HepG2 (cell line): ENCODE results near the gene CDC42EP4. TPM values are rescaled to one million over a fixed set of nuclear protein-coding genes. Genes with fewer than 3 reads are reported as not detected.

ENCODE experiments used
- GATA4 ChIP-seq: sonication (generic); IDR thresholded peaks from 2 replicates; pipeline ENCODE4 v1.6.1; 2016; ENCODE audit warnings: antibody characterized with exemption, low read depth, borderline replicate concordance
- KDM1A ChIP-seq: IDR thresholded peaks from 2 replicates; pipeline ENCODE4 v1.6.1; 2016; ENCODE audit warnings: missing compliant biosample characterization
- KLF12 ChIP-seq: sonication (generic); formaldehyde crosslinking; IDR thresholded peaks from 2 replicates; pipeline ENCODE4 v1.4.0; 2020; ENCODE audit warnings: missing genetic modification reagents, borderline replicate concordance
- MTA3 ChIP-seq: sonication (generic); formaldehyde crosslinking; IDR thresholded peaks from 2 replicates; pipeline ENCODE4 v1.4.0; 2020; ENCODE audit warnings: missing genetic modification reagents
- MXD4 ChIP-seq: IDR thresholded peaks from 2 replicates; pipeline ENCODE4 v1.6.1; 2016; ENCODE audit warnings: mild to moderate bottlenecking, missing biosample characterization, missing genetic modification reagents
- MYC ChIP-seq: sonication (generic); formaldehyde crosslinking; IDR thresholded peaks from 2 replicates; pipeline ENCODE4 v1.9.0; 2021; ENCODE audit warnings: missing genetic modification reagents, borderline replicate concordance
- NR2F2 ChIP-seq: IDR thresholded peaks from 2 replicates; pipeline ENCODE4 v1.6.1; 2012; ENCODE audit warnings: low read depth, inconsistent platforms, borderline replicate concordance
- PATZ1 ChIP-seq: sonication (generic); formaldehyde crosslinking; IDR thresholded peaks from 2 replicates; pipeline ENCODE4 v1.4.0; 2020; ENCODE audit warnings: missing genetic modification reagents
- PAWR ChIP-seq: sonication (generic); formaldehyde crosslinking; IDR thresholded peaks from 2 replicates; pipeline ENCODE4 v1.4.0; 2020; ENCODE audit warnings: missing genetic modification reagents, mild to moderate bottlenecking, borderline replicate concordance
- POLR2AphosphoS5 ChIP-seq: IDR thresholded peaks from 2 replicates; pipeline ENCODE4 v1.6.1; 2012; ENCODE audit warnings: low read depth, low read length
- SAFB2 ChIP-seq: sonication (generic); formaldehyde crosslinking; IDR thresholded peaks from 2 replicates; pipeline ENCODE4 v1.5.1; 2020; ENCODE audit warnings: missing genetic modification reagents, low read depth, mild to moderate bottlenecking, borderline replicate concordance
- SNAI1 ChIP-seq: sonication (generic); formaldehyde crosslinking; IDR thresholded peaks from 2 replicates; pipeline ENCODE4 v1.5.0; 2020; ENCODE audit warnings: mild to moderate bottlenecking, missing genetic modification reagents, borderline replicate concordance
- TGIF2 ChIP-seq: IDR thresholded peaks from 2 replicates; pipeline ENCODE4 v1.6.1; 2016; ENCODE audit warnings: control low read depth, missing compliant biosample characterization
- ZFY ChIP-seq: sonication (generic); formaldehyde crosslinking; IDR thresholded peaks from 2 replicates; pipeline ENCODE4 v1.4.0; 2020; ENCODE audit warnings: missing genetic modification reagents
- ZKSCAN1 ChIP-seq: fragments of 150-350 bp; IDR thresholded peaks from 2 replicates; pipeline ENCODE4 v1.6.1; 2014; ENCODE audit warnings: low read length
- ZMYM2 ChIP-seq: sonication (generic); formaldehyde crosslinking; IDR thresholded peaks from 2 replicates; pipeline ENCODE4 v1.8.0; 2022; ENCODE audit warnings: mild to moderate bottlenecking, missing genetic modification reagents
- ZNF256 ChIP-seq: sonication (generic); formaldehyde crosslinking; conservative IDR thresholded peaks from 2 replicates; pipeline ENCODE4 v1.4.0; 2020; ENCODE audit warnings: missing genetic modification reagents
- ZNF496 ChIP-seq: sonication (generic); formaldehyde crosslinking; IDR thresholded peaks from 2 replicates; pipeline ENCODE4 v1.8.1; 2023; ENCODE audit warnings: mild to moderate bottlenecking, moderate library complexity, missing genetic modification reagents; ENCODE audit not compliant: insufficient replicate concordance
- ZNF674 ChIP-seq: sonication (generic); formaldehyde crosslinking; IDR thresholded peaks from 2 replicates; pipeline ENCODE4 v1.5.0; 2020; ENCODE audit warnings: low read depth, mild to moderate bottlenecking, missing genetic modification reagents
- ZNF768 ChIP-seq: sonication (generic); formaldehyde crosslinking; IDR thresholded peaks from 2 replicates; pipeline ENCODE4 v1.4.0; 2020; ENCODE audit warnings: missing genetic modification reagents
- ZNF792 ChIP-seq: IDR thresholded peaks from 2 replicates; pipeline ENCODE4 v1.6.1; 2016
- polyA plus RNA-seq, 8 experiments: library from polyadenylated mRNA; depleted of rRNA in 3 of 8; stranded (reverse) in 7 of 8; unstranded in 1 of 8; fragments of >200 nt; fragmentation: Illumina TruSeq in 4 of 8; extraction: Trizol in 4 of 8; gene quantifications; 2 replicates each; pipeline versions ENCODE4 v1.2.1 to v1.2.3, GENCODE V29; 2011 to 2016; ENCODE audit warnings: low read depth in 4 of 8, missing spikeins in 1 of 8, mixed read lengths in 1 of 8; ENCODE audit not compliant: insufficient read depth in 1 of 8
- total RNA-seq, 5 experiments: library from RNA; depleted of rRNA; stranded (reverse); fragments of >200 nt; fragmentation: Illumina TruSeq; extraction: Trizol; gene quantifications; 2 replicates each; pipeline ENCODE4 v1.2.3, GENCODE V29; 2016; ENCODE audit warnings: low read depth in 1 of 5
- TF ChIP-seq, protein P1 (sequence below): sonication (generic); formaldehyde crosslinking; IDR thresholded peaks from 2 replicates; pipeline ENCODE4 v1.4.0; 2020; ENCODE audit warnings: mild to moderate bottlenecking, missing genetic modification reagents
- TF ChIP-seq, protein P2 (sequence below): sonication (generic); formaldehyde crosslinking; IDR thresholded peaks from 2 replicates; pipeline ENCODE4 v1.8.0; 2022; ENCODE audit warnings: missing genetic modification reagents, mild to moderate bottlenecking, inconsistent platforms, borderline replicate concordance
- TF ChIP-seq, protein P3 (sequence below): sonication (generic); IDR thresholded peaks from 2 replicates; pipeline ENCODE4 v1.6.1; 2016; ENCODE audit warnings: low read depth, borderline replicate concordance

The CDC42EP4 gene
- total and polyA plus RNA-seq, 2 of the 13 experiments (the other 11 are each of a cell fraction or from before 2014, with no cell fraction given): 19.0 to 54.0 TPM

DNA sequence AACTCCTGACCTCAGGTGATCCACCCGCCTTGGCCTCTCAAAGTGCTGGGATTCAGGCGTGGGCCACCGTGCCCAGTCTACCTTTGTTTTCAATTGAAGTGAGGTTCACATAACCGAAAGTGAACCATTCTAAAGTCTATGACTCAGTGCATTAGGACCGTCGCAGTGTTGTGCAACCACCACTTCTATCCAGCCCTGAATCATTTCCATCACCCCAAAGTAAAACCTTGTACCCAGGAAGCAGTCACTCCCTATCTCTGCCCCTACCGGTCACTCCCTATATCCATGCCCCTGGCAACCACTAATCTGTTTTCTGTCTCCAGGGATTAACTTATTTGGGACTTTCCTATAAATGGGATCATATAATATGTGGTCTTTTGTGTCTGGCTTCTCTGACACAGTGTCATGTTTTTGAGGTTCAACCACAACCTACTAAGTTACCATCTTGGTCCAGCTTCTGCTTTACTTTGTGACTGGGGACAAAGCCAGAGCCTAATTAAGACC lies 28.3 kb upstream of the CDC42EP4 start (continued):
- no peak for TF ChIP-seq GATA4
- TF ChIP-seq SAFB2 (CRISPR knock-in tag): no peak
- no peak for TF ChIP-seq ZFY (CRISPR knock-in tag)
- TF ChIP-seq NR2F2: no peak
- TF ChIP-seq ZKSCAN1: no peak
- TF ChIP-seq, protein P1, sequence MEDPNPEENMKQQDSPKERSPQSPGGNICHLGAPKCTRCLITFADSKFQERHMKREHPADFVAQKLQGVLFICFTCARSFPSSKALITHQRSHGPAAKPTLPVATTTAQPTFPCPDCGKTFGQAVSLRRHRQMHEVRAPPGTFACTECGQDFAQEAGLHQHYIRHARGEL (CRISPR knock-in tag): no peak
- TF ChIP-seq, protein P2, sequence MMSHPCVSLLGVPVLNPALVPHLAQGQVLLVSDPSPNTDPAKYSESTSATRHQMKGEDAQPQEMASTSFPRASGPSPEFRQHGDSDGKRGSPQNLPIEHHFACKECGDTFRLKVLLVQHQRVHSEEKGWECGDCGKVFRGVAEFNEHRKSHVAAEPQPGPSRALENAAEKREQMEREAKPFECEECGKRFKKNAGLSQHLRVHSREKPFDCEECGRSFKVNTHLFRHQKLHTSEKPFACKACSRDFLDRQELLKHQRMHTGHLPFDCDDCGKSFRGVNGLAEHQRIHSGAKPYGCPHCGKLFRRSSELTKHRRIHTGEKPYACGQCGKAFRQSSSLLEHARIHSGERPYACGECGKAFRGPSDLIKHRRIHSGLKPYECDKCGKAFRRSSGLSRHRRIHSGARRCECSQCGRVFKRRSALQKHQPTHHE (CRISPR knock-in tag): no peak
- TF ChIP-seq ZNF674 (CRISPR knock-in tag): no peak
- TF ChIP-seq, protein P3, sequence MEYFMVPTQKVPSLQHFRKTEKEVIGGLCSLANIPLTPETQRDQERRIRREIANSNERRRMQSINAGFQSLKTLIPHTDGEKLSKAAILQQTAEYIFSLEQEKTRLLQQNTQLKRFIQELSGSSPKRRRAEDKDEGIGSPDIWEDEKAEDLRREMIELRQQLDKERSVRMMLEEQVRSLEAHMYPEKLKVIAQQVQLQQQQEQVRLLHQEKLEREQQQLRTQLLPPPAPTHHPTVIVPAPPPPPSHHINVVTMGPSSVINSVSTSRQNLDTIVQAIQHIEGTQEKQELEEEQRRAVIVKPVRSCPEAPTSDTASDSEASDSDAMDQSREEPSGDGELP: no peak
- TF ChIP-seq ZNF256 (CRISPR knock-in tag): no peak
- TF ChIP-seq POLR2AphosphoS5: no peak
- peak; percentile 17; the same call in 1 of the 2 replicates for TF ChIP-seq PATZ1 (CRISPR knock-in tag)
- TF ChIP-seq ZNF792 (CRISPR knock-in tag): no peak
- no peak for TF ChIP-seq MYC (CRISPR knock-in tag)
- TF ChIP-seq PAWR (CRISPR knock-in tag): no peak
- no peak for TF ChIP-seq ZMYM2
- no peak for TF ChIP-seq KLF12 (CRISPR knock-in tag)
- TF ChIP-seq MTA3 (CRISPR knock-in tag): no peak
- no peak for TF ChIP-seq KDM1A (CRISPR knock-in tag)
- TF ChIP-seq TGIF2: no peak
- TF ChIP-seq ZNF768: no peak
- no peak for TF ChIP-seq MXD4 (CRISPR knock-in tag)
- TF ChIP-seq ZNF496: no peak
- no peak for TF ChIP-seq SNAI1
- TF ChIP-seq, all 625 proteins: peak for 38
